GM21737 (cell line): ENCODE results near the gene TMEM240.
"Not testable (repeated sequence)": the region's sequence is repeated elsewhere in the genome, so short reads cannot be mapped to it uniquely, and the experiment has no call there.

Source experiments
- ATAC-seq: cut with Tn5 transposase; IDR thresholded peaks from one replicate; pipeline ENCODE4 v1.9.1; 2021; ENCODE audit warnings: mild to moderate bottlenecking, moderate library complexity; ENCODE audit not compliant: unreplicated experiment

Gene TMEM240

DNA sequence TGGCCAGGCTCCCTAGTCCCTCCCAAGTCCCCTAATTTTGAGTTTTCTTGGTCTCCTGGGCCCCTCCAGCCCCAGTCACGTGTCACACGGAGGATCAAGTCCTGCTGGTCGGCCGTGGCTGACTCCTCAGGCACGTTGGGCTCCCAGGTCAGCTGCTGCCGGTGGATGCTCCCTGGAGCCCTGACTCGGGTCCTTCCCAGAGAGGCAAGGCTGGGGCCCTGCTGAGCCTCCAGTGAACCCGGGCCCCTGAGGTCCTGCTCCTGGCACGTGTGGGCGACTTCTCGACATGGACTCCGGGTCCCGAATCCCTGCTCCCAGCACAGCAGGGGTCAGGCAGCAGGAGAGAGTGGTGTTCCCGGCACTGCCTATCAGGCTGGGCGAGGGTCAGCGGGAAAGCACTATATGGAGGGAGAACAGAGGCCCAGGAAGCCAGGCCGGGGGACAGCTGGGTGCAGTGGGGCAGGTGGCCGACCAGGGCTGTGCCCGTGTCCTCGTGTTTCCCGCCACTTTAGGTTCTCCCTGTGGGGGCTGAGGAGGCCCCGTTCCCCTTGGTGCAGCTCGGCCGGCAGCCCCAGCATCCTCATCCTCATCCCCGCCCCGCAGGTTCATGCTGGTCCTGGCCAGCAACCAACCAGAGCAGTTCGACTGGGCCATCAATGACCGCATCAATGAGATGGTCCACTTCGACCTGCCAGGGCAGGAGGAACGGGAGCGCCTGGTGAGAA, 13.2 kb downstream of the TMEM240 start:
- no peak for ATAC-seq

DNA sequence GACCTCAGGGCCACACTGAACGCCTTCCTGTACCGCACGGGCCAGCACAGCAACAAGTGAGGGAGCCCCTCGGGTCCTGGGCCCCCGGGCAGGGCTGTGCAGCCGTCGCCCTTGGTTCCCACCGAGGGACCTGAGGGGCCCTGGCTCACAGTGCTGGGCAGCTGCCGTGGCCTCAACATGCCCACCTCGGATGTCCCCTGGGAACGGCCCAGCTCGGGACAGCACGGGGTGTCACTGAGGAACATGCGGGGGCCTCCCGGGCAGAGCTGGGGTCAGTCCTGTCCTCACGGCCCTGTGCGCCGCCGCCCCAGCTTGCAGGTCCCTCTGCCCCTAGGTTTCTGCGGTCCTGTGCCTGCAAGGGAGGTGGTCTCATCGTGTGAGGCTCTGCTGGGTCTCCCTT, 13.9 kb downstream of the TMEM240 start:
- ATAC-seq: not testable (repeated sequence)

DNA sequence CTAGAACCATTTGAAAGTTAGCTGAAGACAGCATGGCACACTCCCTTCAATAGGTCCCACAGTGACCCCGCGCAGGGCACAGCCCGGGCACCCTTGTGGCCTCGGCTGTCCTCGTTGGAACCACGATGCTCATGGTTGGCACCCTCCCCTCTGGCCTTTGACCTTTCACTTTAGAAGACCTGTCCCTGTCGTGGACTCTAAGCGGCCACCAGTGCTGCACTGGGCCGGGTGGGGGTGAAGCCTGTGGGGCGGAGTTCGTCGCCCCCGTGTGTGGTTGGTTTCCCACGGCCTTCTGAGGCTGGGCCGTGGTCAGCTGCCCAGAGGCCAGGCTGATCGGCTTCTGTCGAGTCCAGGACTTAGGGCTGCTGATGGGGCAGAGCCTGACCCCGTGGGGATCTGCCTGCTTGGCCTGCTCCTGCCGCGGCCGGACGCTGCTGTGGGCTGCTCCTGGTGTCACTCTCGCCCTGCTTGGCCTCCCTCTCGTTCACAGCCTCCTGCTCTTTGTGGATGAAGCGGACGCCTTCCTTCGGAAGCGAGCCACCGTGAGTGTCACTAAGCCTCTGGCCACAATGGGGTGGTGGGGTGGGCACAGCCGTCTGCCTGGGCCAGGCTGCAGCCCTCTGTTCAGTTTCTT, 15.6 kb downstream of the TMEM240 start:
- ATAC-seq: not testable (repeated sequence)

DNA sequence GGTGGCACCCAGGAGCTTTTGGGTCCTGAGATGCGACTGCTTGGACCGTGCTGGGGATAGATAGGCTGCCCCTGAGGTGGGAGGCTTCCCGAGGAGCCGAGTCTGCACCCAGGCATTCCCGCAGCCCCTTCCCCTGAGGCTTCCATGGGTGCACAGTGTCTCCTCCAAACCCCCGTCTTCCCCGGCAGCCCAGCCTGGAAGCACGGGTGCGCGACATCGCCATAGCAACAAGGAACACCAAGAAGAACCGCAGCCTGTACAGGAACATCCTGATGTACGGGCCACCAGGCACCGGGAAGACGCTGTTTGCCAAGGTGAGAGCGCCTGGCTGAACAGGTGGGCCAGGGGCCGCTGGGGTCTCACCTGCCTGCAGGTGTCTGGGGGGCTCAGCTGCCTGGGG, 16.8 kb downstream of the TMEM240 start:
- not testable (repeated sequence) for ATAC-seq

DNA sequence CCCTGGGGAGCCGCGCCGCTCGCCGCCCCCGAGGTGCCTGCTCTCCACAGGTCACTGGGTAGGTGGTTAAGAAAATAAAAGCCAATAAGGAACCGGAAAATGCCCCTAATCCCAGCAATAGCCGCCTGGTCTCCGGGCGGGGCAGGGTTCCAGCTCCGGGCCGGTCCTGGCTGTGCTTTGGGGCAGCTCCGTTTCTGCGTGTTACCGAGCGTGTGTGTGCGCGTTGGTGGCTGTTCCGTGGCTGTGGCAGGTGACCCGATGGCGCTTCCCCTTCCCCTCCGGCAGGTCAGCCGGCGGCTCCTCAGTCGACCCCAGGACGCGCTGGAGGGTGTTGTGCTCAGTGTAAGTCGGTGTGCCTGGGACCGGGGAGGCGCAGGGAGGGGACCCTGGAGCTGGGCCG, 17.2 kb downstream of the TMEM240 start:
- ATAC-seq: not testable (repeated sequence)

DNA sequence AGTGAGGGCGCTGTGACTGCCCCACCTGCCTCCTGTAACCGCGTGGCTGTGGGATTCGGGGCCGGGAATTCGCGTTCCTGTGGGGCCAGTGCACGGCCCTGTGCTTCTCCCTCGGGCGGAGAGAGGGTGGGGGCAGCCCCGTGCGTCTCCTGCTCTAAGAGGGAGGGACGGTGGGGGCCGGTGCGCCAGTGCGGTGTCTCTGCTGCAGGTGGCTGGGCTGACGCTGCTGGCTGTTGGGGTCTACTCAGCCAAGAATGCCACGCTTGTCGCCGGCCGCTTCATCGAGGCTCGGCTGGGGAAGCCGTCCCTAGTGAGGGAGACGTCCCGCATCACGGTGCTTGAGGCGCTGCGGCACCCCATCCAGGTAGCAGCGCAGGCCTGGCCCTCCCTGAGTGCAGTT, 17.9 kb downstream of the TMEM240 start:
- ATAC-seq: not testable (repeated sequence)

DNA sequence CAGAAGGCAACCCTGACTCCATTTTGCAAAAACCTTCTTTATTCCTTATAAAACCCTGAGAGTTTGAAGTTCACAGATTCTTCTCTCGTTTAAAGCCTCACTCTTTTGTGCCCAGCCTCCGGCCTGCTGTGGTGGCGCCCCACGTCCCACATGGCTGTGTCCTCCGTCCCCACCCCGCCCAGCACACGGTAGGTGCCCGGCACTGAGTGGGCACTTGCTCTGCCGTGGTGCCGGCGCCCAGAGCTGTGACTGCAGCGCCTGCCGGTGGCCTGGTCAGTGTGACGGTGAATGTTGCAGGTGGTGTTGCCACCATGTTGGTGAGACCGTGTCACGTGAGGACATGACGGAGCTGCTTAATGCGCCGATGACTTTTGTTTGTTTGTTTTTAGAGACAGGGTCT, 19.1 kb downstream of the TMEM240 start:
- no peak for ATAC-seq

DNA sequence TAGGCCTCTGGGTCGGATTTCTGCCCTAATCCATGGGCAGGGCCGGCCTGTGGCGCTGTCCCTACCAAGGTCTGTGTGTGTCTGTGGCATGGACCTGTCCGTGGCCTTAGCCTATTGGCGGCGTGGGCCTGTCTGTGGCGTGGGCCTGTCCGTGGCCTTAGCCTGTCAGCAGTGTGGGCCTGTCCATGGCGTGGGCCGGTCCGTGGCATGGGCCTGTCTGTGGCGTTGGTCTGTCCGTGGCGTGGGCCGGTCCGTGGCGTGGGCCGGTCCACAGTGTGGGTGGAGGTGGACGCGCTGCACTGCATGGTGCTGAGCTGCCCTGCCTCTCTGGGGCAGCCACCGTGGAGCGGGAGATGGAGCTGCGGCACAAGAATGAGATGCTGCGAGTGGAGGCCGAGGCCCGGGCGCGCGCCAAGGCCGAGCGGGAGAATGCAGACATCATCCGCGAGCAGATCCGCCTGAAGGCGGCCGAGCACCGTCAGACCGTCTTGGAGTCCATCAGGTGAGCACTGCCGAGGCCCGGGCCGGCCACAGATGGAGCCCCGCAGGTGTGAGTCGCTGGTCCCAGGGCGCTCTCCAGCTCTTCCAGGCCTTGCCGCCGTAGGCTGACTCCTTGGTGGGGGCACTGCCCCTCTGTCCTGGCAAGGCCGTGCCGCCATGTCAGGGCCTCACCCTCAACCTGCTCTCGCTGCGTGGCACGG, 20.5 kb downstream of the TMEM240 start:
- not testable (repeated sequence) for ATAC-seq

DNA sequence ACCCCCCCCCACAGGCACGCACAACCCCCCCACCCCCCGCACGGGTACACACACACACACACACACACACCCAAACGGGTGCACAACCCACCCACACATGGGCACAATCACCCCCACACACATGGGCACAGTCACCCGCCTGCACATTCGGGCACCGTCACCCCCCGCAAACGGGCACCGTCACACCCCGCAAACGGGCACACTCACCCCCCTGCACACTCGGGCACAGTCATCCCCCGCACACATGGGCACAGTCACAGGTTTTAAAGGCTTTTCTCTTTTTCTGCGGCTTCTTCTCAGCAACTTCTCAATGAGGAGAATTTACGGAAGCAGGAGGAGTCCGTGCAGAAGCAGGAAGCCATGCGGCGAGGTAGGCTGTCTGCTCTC, 21.8 kb downstream of the TMEM240 start:
- ATAC-seq: not testable (repeated sequence)

DNA sequence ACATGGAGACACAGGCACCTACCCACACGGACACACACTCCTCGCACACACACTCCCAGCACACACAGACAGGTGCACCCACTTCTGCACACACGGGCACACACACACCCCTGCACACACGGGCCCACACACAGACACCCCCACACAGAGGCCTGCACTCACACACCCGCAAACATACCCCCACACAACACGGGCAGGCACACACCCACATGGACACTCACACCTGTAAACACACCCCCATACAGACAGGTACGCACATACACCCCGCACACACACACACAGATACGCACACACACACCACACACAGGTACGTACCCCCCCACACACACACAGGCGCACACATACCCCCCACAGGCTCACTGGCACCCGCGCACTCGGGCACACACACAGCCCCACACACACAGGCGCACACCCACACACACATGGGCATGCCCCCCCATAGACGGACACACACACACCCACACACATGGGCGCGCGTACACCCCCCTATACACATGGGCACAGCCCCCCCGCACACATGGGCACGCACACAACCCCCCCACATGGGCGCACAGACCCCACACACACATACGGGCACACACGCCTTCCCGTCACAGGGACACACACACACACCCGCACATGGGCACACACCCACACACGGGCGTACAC, 22.3 kb downstream of the TMEM240 start:
- no peak for ATAC-seq

DNA sequence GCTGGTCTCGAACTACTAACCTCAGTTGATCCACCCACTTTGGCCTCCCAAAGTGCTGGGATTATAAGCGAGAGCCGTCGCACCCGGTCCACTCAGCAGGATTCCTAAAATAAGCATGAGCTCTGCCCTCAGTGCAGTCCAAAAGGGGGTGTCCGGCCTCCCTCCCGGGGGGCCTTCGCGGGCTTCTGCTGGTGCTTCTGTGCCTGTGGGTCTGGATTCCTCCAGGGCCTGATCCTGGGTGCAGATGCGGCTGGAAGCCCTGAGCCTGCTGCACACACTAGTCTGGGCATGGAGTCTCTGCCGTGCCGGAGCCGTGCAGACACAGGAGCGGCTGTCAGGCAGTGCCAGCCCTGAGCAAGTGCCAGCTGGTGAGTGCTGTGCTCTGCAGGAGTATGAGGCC, 23.5 kb downstream of the TMEM240 start:
- ATAC-seq: not testable (repeated sequence)

DNA sequence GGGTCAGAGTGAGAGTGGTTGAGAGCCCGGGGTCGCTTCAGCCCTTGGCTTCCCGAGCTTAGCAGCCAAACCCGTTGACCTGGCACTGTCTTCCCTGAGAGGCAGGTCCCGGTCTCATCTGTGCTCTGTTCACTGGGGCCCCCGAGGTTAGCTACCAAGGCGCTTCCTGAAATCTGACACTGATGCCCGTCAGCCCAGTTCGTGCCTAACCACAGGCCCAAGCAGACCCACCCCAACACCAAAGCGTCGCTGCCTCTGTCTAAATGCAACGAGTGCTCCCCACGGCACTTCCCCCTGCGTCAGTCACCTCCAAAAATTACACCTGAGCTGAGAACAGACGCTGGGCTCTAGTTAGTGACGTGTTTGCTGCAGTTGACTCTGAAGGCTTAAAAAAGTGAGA, 26.0 kb downstream of the TMEM240 start:
- not testable (repeated sequence) for ATAC-seq

DNA sequence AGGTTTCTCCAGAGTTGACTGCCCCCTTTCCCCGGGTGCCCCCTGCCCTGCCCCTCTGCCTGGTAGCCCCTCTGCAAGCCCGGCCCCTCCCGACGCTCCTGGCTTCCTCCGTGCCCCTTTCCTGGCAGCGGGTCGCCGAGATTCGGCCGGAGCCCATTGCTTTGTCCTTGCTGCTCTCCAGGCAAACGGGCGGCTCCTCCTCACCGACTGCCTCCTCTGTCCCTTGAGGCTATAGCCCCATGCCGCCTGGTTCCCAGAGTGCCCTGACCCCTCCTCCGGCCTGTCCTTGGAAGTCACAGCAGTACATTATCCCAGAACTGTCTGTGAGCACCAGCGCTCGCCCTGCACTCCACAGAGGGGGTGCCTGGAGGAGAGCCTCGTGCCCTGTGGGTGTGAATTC, 26.7 kb downstream of the TMEM240 start:
- ATAC-seq: not testable (repeated sequence)

DNA sequence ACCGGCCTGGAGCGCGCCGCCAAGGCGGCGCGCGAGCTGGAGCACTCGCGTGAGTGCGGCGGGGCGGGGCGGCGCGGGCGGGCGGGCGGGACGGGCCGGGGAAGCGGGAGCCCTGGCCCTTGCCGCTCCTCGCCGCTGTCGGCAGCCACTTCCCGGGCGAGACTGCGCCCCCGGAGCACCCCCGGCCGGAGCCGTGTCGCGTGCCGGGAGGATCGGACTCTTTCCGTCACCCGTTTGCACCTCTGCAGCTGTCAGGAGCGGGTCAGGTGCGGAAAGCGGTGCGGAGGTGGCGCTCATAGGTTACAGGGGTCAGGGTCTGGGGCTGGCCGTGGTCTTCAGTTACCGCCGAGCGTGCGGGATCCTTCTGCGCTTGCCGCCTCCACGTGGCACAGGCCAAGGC, 28.0 kb downstream of the TMEM240 start:
- ATAC-seq: peak; percentile 7

DNA sequence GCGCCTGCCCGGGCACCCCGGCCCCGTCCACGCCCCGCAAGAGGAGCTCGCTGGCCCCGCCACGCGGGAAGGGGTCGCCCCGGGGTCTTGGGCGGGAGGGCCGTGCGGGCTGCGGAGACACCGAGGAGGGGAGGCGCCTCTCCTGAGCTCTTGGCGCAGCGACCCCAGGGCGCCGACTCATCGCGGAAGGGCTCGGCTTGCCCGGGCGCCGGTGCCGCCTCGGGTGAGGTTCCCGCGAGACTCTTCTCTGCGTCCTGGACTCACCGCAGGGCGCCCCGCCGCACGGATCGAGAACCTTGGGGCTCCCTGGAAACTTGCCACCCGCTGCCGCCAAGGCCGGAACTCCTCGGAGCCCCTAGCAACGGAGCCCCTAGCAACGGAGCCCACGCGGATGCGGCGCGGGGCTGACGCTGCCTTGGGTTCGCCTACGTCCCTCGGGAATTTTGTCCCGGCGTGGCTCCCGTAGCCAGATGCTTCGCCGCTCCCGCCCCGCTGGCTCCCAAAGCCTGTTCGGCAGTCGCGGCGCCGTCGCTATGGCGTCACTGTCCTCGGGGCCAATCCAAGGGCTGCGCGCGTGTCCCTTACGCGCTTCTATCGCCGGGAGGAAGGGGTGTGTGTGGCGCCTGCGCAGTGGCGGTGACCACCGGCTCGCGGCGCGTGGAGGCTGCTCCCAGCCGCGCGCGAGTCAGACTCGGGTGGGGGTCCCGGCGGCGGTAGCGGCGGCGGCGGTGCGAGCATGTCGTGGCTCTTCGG, 28.7 kb downstream of the TMEM240 start, which contains the start of gene ATAD3A:
TSS of gene ATAD3A (plus strand) at position 630 of the 753 bp plus-strand sequence. CDS start at position 737, 107 bp downstream.
- ATAC-seq: peak; percentile 81

DNA sequence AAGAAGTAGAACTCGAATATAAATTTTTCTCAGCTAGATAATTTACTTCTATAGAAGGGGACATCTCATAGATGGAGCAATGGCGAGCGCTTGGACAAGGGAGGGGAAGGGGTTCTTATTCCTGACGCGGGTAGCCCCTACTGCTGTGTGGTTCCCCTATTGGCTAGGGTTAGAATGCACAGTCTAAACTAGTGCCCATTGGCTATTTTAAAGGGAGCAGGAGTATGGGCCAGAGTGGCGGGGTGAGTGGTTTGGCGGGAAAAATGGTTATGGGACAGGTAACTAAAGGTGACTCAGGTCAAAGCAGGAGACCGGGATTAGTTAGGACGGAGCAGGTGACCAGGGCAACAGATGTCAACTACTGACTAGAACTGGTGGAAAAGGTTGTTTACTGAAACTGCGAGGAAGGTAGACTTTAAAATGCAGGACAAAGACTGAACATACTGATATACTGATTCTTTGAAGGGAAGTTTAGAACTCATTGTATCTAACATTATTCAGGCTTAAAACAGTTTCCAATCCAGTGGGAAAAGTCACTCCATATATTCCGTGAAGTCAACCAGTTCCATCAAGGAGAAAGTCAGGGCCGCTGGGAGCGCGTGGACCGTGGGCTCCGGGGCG, 29.4 kb downstream of the TMEM240 start:
- ATAC-seq: no peak

DNA sequence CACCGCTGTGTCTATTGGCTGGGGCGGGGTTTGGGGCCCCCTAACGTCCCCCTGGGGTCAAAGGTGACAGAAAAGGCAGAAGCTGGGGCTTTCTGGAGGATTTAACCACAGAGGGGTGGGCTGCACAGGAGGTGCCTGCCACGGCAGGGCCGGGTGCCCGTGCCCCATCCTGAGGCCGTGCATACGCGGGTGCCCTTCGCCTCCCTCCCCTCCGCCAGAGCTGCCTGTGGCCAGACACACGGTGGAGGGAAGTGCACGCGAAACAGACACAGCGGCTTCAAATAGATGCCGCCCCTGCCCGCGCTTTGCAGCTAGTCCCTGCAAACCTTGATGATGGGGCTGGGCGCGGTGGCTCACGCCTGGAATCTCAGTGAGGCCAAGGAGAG, 31.0 kb downstream of the TMEM240 start:
- not testable (repeated sequence) for ATAC-seq

DNA sequence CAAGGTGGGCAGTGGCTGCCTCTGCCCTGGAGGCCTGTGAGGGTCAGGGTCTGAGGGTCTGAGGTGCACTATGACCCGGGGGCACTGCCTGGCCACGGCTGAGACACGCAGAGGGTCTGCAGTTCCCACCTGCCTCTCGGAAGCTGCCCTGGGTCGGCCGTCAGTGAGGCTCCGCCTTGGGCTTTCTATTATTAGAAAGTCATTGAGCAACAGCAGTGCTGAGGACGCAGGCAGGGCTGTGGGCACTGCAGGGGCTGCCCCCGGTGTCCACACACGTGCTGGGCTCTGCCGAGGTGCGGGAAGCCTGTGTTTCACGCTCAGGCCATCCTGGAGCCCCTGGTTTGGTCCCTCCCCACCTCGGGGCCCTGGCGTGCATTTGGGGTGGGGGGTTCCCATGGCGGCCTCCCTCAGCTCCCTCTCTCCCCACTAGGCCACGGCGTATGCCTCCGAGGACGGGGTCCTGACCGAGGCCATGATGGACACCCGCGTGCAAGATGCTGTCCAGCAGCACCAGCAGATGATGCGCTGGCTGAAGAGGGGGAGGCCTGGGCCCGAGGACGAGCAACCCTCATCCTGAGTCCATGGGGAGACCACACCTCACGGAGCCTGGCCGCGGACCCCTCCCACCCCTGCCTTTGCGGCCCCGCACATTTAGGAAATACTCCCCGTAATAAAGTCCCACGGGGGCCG, 31.5 kb downstream of the TMEM240 start:
- not testable (repeated sequence) for ATAC-seq

DNA sequence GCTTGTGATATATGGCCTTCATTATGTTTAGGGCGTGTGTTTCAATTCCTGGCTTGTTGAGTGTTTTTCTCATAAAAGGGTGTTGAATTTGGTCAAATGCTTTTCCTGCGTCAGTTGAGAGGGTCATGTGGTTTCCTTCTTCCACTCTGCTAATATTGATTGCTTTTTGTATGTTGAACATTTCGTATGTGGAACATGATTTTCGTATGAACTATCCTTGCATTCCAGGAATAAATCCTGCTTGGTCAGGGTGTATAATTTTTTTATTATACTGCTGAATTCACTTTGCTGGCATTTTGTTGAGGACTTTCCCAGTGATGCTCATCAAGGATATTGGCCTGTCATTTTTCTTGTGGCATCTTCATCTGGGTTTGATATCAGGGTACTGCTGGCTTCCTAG, 33.1 kb downstream of the TMEM240 start:
- no peak for ATAC-seq

DNA sequence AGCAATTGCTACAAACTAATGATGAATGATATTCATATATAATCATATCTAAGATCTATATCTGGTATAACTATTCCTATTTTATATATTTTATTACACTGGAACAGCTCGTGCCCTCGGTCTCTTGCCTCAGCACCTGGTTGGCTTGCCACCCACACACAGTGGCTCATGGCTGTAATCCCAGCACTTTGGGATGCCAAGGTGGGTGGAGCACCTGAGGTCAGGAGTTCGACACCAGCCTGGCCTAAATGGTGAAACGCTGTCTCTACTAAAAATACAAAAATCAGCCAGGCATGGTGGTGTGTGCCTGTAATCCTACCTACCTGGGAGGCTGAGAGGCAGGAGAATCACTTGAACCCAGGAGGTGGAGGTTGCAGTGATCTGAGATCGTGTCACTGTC, 34.6 kb downstream of the TMEM240 start:
- not testable (repeated sequence) for ATAC-seq
